Measurements from ENCODE around the gene BLCAP. TPM values are rescaled to one million over a fixed set of nuclear protein-coding genes. Genes with fewer than 3 reads are reported as not detected.

BLCAP gene
- total RNA-seq, 1 experiment from 2014 or later: 54.3 TPM

- Mint-ChIP-seq H3K9me3 (no peaks in the 10 kb centered on the region), H3K27ac (peak overlapping the region in 1 of 3 experiments; percentile 65; a peak in 2 of 7 replicates), H3K36me3 (ENCODE audit: insufficient read depth in 1 of 3, low read depth in 3 of 3) (no peaks in the 10 kb centered on the region), H3K4me1 (peaks cover 23 to 24% of the 10 kb centered on the region in 2 experiments), H3K4me3 (no peak overlapping the region), H3K27me3 (ENCODE audit: low read depth) (no peaks in the 10 kb centered on the region)
- no peak overlapping the region for H3K56ac ChIP-seq (ENCODE audit: insufficient read length, low read depth, low read length)
- no peak overlapping the region for H3K14ac ChIP-seq (ENCODE audit: insufficient read depth, low read length)
- H3K9me3 ChIP-seq (ENCODE audit: control insufficient read depth, low read depth, low read length): no peaks in the 10 kb centered on the region
- no peak for DNase-seq
- no peak overlapping the region for H3K9ac ChIP-seq (ENCODE audit: extremely low read depth, insufficient read length, low read length)
- H3K18ac ChIP-seq (ENCODE audit: insufficient read length, low read depth, low read length): no peak overlapping the region
- H2BK12ac ChIP-seq (ENCODE audit: insufficient read length, low read depth, low read length): no peak overlapping the region
- no peak overlapping the region for H2AFZ ChIP-seq (ENCODE audit: low read length)
- no peak overlapping the region for H3K4me2 ChIP-seq (ENCODE audit: insufficient read depth, insufficient read length, low read length)
- no peak overlapping the region for H4K91ac ChIP-seq (ENCODE audit: insufficient read length, low read depth, low read length)
- no peak overlapping the region for H2BK120ac ChIP-seq (ENCODE audit: low read depth, low read length, poor library complexity, severe bottlenecking)
- no peaks in the 10 kb centered on the region; the same call in 1 of the 2 replicates for H3K4me1 ChIP-seq (ENCODE audit: insufficient read depth, low read length)
- no peak overlapping the region for H2BK20ac ChIP-seq (ENCODE audit: low read depth, low read length, poor library complexity, severe bottlenecking)
- H3K27me3 ChIP-seq (ENCODE audit: insufficient read depth, low read length): no peaks in the 10 kb centered on the region
- no peak overlapping the region for H3K23ac ChIP-seq (ENCODE audit: insufficient read length, low read depth, low read length)
- no CpG with 5 or more reads among the region's 5 CpGs for WGBS (ENCODE audit: extremely low coverage, insufficient read length, low lambda C conversion rate)
- TF ChIP-seq CTCF (conservative IDR thresholded peaks at IDR 0.05): no peak
- no peaks in the 10 kb centered on the region for H3K23me2 ChIP-seq (ENCODE audit: insufficient read length, low read depth, low read length, poor library complexity, severe bottlenecking)
- H2BK5ac ChIP-seq (ENCODE audit: insufficient read length, low read length): no peak overlapping the region
- no peak overlapping the region for H2BK15ac ChIP-seq (ENCODE audit: low read depth, low read length)
- H2AK5ac ChIP-seq (ENCODE audit: insufficient read length, low read length): no peak overlapping the region
- H4K8ac ChIP-seq (replicated peaks; ENCODE audit: insufficient read length, low read depth, low read length): no peak overlapping the region
- H4K5ac ChIP-seq (ENCODE audit: insufficient read length, low read depth, low read length): no peak overlapping the region
- no peaks in the 10 kb centered on the region for H3K79me2 ChIP-seq (ENCODE audit: insufficient read depth, low read length)
- no peaks in the 10 kb centered on the region for H4K20me1 ChIP-seq (ENCODE audit: control insufficient read depth, insufficient read depth, insufficient read length)
- no peak overlapping the region for H3T11ph ChIP-seq (ENCODE audit: low read length)
- H3K4ac ChIP-seq (ENCODE audit: low read depth, low read length): no peak overlapping the region
- no peaks in the 10 kb centered on the region for H3K79me1 ChIP-seq (ENCODE audit: insufficient read depth, low read depth, low read length, poor library complexity, severe bottlenecking)
- H3K27ac ChIP-seq (ENCODE audit: insufficient read length, low read depth, low read length): no peak overlapping the region
Measured at GRCh38 chr20:37540001-37540400, 12.3 kb upstream of the BLCAP start.
